HepG2 (cell line): ENCODE data around the gene MN1. TPM values are rescaled to one million over a fixed set of nuclear protein-coding genes. Genes with fewer than 3 reads are reported as not detected.

Experiments used
- ATF6 ChIP-seq: sonication (generic); formaldehyde crosslinking; conservative IDR thresholded peaks from 2 replicates; pipeline ENCODE4 v1.4.0; 2020; ENCODE audit warnings: missing genetic modification reagents
- CBX5 ChIP-seq: sonication (generic); formaldehyde crosslinking; IDR thresholded peaks from 2 replicates; pipeline ENCODE4 v1.4.0; 2020; ENCODE audit warnings: missing genetic modification reagents, borderline replicate concordance
- ETV6 ChIP-seq: sonication (generic); formaldehyde crosslinking; conservative IDR thresholded peaks from 2 replicates; pipeline ENCODE4 v1.4.0; 2020; ENCODE audit warnings: missing genetic modification reagents
- FOXA1 ChIP-seq, 2 experiments: fragments of 450-650 bp in 1 of 2; sonication (generic) in 1 of 2; formaldehyde crosslinking in 1 of 2; IDR thresholded peaks; 2 replicates each; pipeline versions ENCODE4 v1.4.0 to v1.6.1; 2016 to 2020; ENCODE audit warnings: missing genetic modification reagents in 1 of 2
- FOXO1 ChIP-seq: sonication (generic); formaldehyde crosslinking; IDR thresholded peaks from 2 replicates; pipeline ENCODE4 v1.4.0; 2020; ENCODE audit warnings: missing genetic modification reagents
- HNRNPLL ChIP-seq: fragments of 200-400 bp; formaldehyde crosslinking; IDR thresholded peaks from 2 replicates; pipeline ENCODE4 v1.6.1; 2017; ENCODE audit warnings: mild to moderate bottlenecking, low read depth, low read length; ENCODE audit not compliant: poor library complexity, severe bottlenecking
- IRF2 ChIP-seq: IDR thresholded peaks from 2 replicates; pipeline ENCODE4 v1.6.1; 2018; ENCODE audit warnings: missing genetic modification reagents, missing compliant biosample characterization
- MAF1 ChIP-seq: sonication (generic); formaldehyde crosslinking; IDR thresholded peaks from 2 replicates; pipeline ENCODE4 v1.5.0; 2020; ENCODE audit warnings: missing genetic modification reagents, borderline replicate concordance
- MTF1 ChIP-seq: sonication (generic); formaldehyde crosslinking; IDR thresholded peaks from 2 replicates; pipeline ENCODE4 v1.5.0; 2020; ENCODE audit warnings: missing genetic modification reagents
- ZFP36 ChIP-seq: fragments of 150-350 bp; IDR thresholded peaks from 2 replicates; pipeline ENCODE4 v1.6.1; 2018; ENCODE audit warnings: borderline replicate concordance, low read length, low read depth; ENCODE audit not compliant: partially characterized antibody
- ZMYM3 ChIP-seq: sonication (generic); formaldehyde crosslinking; IDR thresholded peaks from 2 replicates; pipeline ENCODE4 v1.5.1; 2020; ENCODE audit warnings: mild to moderate bottlenecking, missing genetic modification reagents
- ZNF720 ChIP-seq: sonication (generic); formaldehyde crosslinking; IDR thresholded peaks from 2 replicates; pipeline ENCODE4 v1.4.0; 2020; ENCODE audit warnings: missing genetic modification reagents
- polyA plus RNA-seq, 8 experiments: library from polyadenylated mRNA; depleted of rRNA in 3 of 8; stranded (reverse) in 7 of 8; unstranded in 1 of 8; fragments of >200 nt; fragmentation: Illumina TruSeq in 4 of 8; extraction: Trizol in 4 of 8; gene quantifications; 2 replicates each; pipeline versions ENCODE4 v1.2.1 to v1.2.3, GENCODE V29; 2011 to 2016; ENCODE audit warnings: low read depth in 4 of 8, missing spikeins in 1 of 8, mixed read lengths in 1 of 8; ENCODE audit not compliant: insufficient read depth in 1 of 8
- total RNA-seq, 5 experiments: library from RNA; depleted of rRNA; stranded (reverse); fragments of >200 nt; fragmentation: Illumina TruSeq; extraction: Trizol; gene quantifications; 2 replicates each; pipeline ENCODE4 v1.2.3, GENCODE V29; 2016; ENCODE audit warnings: low read depth in 1 of 5
- TF ChIP-seq, protein P1 (sequence below), 2 experiments: IDR thresholded peaks; 2 replicates each; pipeline ENCODE4 v1.6.1; 2011 to 2012; ENCODE audit warnings: low read length in 2 of 2, borderline replicate concordance in 1 of 2, low read depth in 1 of 2, mild to moderate bottlenecking in 1 of 2, moderate library complexity in 1 of 2
- TF ChIP-seq, protein P2 (sequence below): sonication (generic); formaldehyde crosslinking; IDR thresholded peaks from 2 replicates; pipeline ENCODE4 v1.5.0; 2020; ENCODE audit warnings: mild to moderate bottlenecking, missing genetic modification reagents, moderate library complexity

Gene MN1
- total and polyA plus RNA-seq, 2 of the 13 experiments (the other 11 are each of a cell fraction or from before 2014, with no cell fraction given) = 0.01 TPM; not detected in 1

GRCh38 chr22:27801202-27801615 is 347 bp downstream of the MN1 start (continued):
- TF ChIP-seq ZMYM3 (CRISPR knock-in tag) (no peak), HNRNPLL (peak; percentile 73), IRF2 (CRISPR knock-in tag) (no peak), MTF1 (CRISPR knock-in tag) (no peak), FOXO1 (no peak), ZFP36 (no peak), ETV6 (CRISPR knock-in tag) (no peak), ATF6 (CRISPR knock-in tag) (no peak), ZNF720 (CRISPR knock-in tag) (no peak), FOXA1 (IDR thresholded peaks at IDR 0.05) (no peak), FOXA1 (CRISPR knock-in tag; IDR thresholded peaks at IDR 0.05) (no peak), CBX5 (CRISPR knock-in tag) (no peak), MAF1 (CRISPR knock-in tag) (no peak)
- TF ChIP-seq, protein P1, sequence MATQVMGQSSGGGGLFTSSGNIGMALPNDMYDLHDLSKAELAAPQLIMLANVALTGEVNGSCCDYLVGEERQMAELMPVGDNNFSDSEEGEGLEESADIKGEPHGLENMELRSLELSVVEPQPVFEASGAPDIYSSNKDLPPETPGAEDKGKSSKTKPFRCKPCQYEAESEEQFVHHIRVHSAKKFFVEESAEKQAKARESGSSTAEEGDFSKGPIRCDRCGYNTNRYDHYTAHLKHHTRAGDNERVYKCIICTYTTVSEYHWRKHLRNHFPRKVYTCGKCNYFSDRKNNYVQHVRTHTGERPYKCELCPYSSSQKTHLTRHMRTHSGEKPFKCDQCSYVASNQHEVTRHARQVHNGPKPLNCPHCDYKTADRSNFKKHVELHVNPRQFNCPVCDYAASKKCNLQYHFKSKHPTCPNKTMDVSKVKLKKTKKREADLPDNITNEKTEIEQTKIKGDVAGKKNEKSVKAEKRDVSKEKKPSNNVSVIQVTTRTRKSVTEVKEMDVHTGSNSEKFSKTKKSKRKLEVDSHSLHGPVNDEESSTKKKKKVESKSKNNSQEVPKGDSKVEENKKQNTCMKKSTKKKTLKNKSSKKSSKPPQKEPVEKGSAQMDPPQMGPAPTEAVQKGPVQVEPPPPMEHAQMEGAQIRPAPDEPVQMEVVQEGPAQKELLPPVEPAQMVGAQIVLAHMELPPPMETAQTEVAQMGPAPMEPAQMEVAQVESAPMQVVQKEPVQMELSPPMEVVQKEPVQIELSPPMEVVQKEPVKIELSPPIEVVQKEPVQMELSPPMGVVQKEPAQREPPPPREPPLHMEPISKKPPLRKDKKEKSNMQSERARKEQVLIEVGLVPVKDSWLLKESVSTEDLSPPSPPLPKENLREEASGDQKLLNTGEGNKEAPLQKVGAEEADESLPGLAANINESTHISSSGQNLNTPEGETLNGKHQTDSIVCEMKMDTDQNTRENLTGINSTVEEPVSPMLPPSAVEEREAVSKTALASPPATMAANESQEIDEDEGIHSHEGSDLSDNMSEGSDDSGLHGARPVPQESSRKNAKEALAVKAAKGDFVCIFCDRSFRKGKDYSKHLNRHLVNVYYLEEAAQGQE (IDR thresholded peaks at IDR 0.05; ENCODE audit: borderline replicate concordance in 1 of 2, low read depth in 1 of 2, low read length in 2 of 2) = no peak
- TF ChIP-seq, protein P2, sequence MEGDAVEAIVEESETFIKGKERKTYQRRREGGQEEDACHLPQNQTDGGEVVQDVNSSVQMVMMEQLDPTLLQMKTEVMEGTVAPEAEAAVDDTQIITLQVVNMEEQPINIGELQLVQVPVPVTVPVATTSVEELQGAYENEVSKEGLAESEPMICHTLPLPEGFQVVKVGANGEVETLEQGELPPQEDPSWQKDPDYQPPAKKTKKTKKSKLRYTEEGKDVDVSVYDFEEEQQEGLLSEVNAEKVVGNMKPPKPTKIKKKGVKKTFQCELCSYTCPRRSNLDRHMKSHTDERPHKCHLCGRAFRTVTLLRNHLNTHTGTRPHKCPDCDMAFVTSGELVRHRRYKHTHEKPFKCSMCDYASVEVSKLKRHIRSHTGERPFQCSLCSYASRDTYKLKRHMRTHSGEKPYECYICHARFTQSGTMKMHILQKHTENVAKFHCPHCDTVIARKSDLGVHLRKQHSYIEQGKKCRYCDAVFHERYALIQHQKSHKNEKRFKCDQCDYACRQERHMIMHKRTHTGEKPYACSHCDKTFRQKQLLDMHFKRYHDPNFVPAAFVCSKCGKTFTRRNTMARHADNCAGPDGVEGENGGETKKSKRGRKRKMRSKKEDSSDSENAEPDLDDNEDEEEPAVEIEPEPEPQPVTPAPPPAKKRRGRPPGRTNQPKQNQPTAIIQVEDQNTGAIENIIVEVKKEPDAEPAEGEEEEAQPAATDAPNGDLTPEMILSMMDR (CRISPR knock-in tag) = 0 out of 2 replicates have a peak, but pooled peaks have one; percentile 14
